PC-9 (cell line): ENCODE measurements around the gene SDK1. TPM values are rescaled to one million over a fixed set of nuclear protein-coding genes. Genes with fewer than 3 reads are reported as not detected.

ENCODE experiments used
- BruUV-seq: library from RNA; stranded (reverse); fragments of 400-500 nt; replicated peaks from 2 replicates; lab custom pipeline; 2021; lab: Mats Ljungman, UMichigan
- CTCF ChIA-PET: fragments of 300-600 bp; sonication (Branson Sonifier 250); formaldehyde crosslinking; loops from one replicate; lab custom pipeline; 2022; ENCODE audit warnings: antibody characterized with exemption; lab: Charles Lee
- POLR2A ChIA-PET: fragments of 300-600 bp; sonication (Branson Sonifier 250); formaldehyde crosslinking; loops from one replicate; lab custom pipeline; 2022; ENCODE audit warnings: antibody characterized with exemption; ENCODE audit not compliant: unreplicated experiment; lab: Charles Lee
- DNase-seq, 2 experiments: peaks; one replicate each; pipeline versions ENCODE4 v3.0.0 to v3.0.0-alpha.2; 2015 to 2022; ENCODE audit warnings: mixed read lengths in 1 of 2
- H2AFZ ChIP-seq: fragments of 200-600 bp; sonication (generic); 2 replicates; pipeline ENCODE4 v1.8.1; 2017; ENCODE audit warnings: antibody characterized with exemption
- H3F3A ChIP-seq: fragments of 200-600 bp; sonication (generic); 2 replicates; pipeline ENCODE4 v1.8.1; 2017; ENCODE audit warnings: antibody characterized with exemption, mild to moderate bottlenecking, low read depth; ENCODE audit not compliant: insufficient read depth
- H3K27ac ChIP-seq: fragments of 200-600 bp; sonication (generic); 2 replicates; pipeline ENCODE4 v1.6.1; 2016; ENCODE audit warnings: mixed run types
- H3K27me3 ChIP-seq: fragments of 200-600 bp; sonication (generic); 2 replicates; pipeline ENCODE4 v1.6.1; 2016; ENCODE audit warnings: low read depth, mixed run types; ENCODE audit not compliant: insufficient read depth
- H3K36me3 ChIP-seq: fragments of 200-600 bp; sonication (generic); 2 replicates; pipeline ENCODE4 v1.6.1; 2016; ENCODE audit warnings: low read depth, mixed run types
- H3K4me1 ChIP-seq: fragments of 200-600 bp; sonication (generic); replicated peaks from 2 replicates; pipeline ENCODE4 v1.6.1; 2016; ENCODE audit warnings: mixed run types; ENCODE audit not compliant: insufficient read depth
- H3K4me2 ChIP-seq: fragments of 200-600 bp; sonication (generic); 2 replicates; pipeline ENCODE4 v1.6.1; 2017; ENCODE audit warnings: mixed run types
- H3K4me3 ChIP-seq: fragments of 200-600 bp; sonication (generic); 2 replicates; pipeline ENCODE4 v1.6.1; 2016; ENCODE audit warnings: mixed run types
- H3K79me2 ChIP-seq: fragments of 200-600 bp; sonication (generic); 2 replicates; pipeline ENCODE4 v1.6.1; 2017; ENCODE audit warnings: low read depth, mixed run types
- H3K9me2 ChIP-seq: fragments of 200-600 bp; sonication (generic); 2 replicates; pipeline ENCODE4 v1.8.1; 2017; ENCODE audit warnings: mild to moderate bottlenecking; ENCODE audit not compliant: insufficient read depth
- H3K9me3 ChIP-seq: fragments of 200-600 bp; sonication (generic); 2 replicates; pipeline ENCODE4 v1.8.1; 2016; ENCODE audit warnings: low read depth; ENCODE audit not compliant: insufficient read depth
- H4K20me1 ChIP-seq: fragments of 200-600 bp; sonication (generic); 2 replicates; pipeline ENCODE4 v1.8.1; 2017; ENCODE audit not compliant: insufficient read depth
- EZH2 ChIP-seq: fragments of 200-600 bp; sonication (generic); IDR thresholded peaks from 2 replicates; pipeline ENCODE4 v1.8.0; 2017; ENCODE audit warnings: antibody characterized with exemption, low read depth
- intact Hi-C: fragments of 100-400 bp; cut with micrococcal nuclease; formaldehyde crosslinking; loops from one replicate; pipeline ENCODE4 v1.10.0; 2022; ENCODE audit not compliant: unreplicated experiment
- total RNA-seq: library from RNA; stranded (reverse); gene quantifications from 2 replicates; pipeline ENCODE4 v1.2.3, GENCODE V29; 2021
- TF ChIP-seq, protein P1 (sequence below): fragments of 200-600 bp; sonication (generic); conservative IDR thresholded peaks from 2 replicates; pipeline ENCODE4 v1.6.1; 2017; ENCODE audit warnings: mixed run types, antibody characterized with exemption, mild to moderate bottlenecking, moderate library complexity

SDK1 gene
- total RNA-seq, 1 experiment from 2014 or later, result not detected

DNA sequence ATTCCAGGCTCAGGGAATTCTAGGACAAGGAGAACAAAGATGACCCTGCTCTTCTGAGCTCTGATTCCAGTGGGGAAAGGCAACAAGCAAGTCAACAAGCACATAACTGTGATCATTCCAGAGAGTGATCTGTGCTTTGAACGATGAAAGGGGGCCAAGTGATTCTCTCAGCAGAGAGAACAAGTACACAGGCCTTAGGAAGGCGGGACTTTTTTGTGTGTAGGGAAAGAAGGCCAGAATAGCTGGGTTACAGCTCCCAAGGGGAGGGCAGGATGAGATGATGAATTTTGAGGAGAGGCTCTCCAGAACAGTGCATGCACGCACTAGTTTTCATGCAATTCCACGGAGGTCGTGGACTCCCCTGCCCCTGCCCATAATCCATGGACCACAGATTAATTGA lies 565.2 kb downstream of the SDK1 start:
- TF ChIP-seq, protein P1, sequence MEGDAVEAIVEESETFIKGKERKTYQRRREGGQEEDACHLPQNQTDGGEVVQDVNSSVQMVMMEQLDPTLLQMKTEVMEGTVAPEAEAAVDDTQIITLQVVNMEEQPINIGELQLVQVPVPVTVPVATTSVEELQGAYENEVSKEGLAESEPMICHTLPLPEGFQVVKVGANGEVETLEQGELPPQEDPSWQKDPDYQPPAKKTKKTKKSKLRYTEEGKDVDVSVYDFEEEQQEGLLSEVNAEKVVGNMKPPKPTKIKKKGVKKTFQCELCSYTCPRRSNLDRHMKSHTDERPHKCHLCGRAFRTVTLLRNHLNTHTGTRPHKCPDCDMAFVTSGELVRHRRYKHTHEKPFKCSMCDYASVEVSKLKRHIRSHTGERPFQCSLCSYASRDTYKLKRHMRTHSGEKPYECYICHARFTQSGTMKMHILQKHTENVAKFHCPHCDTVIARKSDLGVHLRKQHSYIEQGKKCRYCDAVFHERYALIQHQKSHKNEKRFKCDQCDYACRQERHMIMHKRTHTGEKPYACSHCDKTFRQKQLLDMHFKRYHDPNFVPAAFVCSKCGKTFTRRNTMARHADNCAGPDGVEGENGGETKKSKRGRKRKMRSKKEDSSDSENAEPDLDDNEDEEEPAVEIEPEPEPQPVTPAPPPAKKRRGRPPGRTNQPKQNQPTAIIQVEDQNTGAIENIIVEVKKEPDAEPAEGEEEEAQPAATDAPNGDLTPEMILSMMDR, result no peak
- TF ChIP-seq EZH2, result no peak
- H3K36me3 ChIP-seq, result no peaks in the 10 kb centered on the region
- no peak overlapping the region for H3K4me3 ChIP-seq
- H3K79me2 ChIP-seq, result no peaks in the 10 kb centered on the region
- peaks cover 72% of the 10 kb centered on the region for H3K27me3 ChIP-seq
- CTCF ChIA-PET, result no interaction called here
- BruUV-seq, result no TSS peak
- intact Hi-C loops, result no loop called here
- no peaks in the 10 kb centered on the region for H4K20me1 ChIP-seq
- H3K4me2 ChIP-seq, result no peak overlapping the region
- H3F3A ChIP-seq, result no peaks in the 10 kb centered on the region
- POLR2A ChIA-PET, result no interaction called here
- no peak overlapping the region for H2AFZ ChIP-seq
- no peak overlapping the region for H3K27ac ChIP-seq
- peaks cover 3% of the 10 kb centered on the region; the same call in 1 of the 2 replicates for H3K9me3 ChIP-seq
- no peaks in the 10 kb centered on the region for H3K9me2 ChIP-seq
- DNase-seq, result no peak
- no peaks in the 10 kb centered on the region for H3K4me1 ChIP-seq

DNA sequence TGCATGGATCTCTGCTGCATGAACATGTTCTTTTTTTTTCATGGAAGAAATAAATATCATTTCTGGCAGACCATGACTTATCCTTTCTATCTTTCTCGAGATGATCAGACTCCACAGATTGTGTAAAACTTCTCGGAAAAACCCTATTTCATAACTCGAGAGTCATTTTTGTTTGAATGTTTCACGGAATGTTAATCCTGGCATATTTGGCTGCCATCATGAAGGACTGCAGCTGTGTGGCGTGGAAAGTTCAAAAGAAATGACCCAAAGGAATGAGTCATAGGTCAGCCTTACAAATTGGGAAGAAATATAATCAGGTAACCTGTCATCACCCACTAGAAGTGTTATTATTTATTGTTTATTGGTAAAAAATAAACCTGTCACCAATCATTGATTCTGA lies 566.8 kb downstream of the SDK1 start:
- H3K4me2 ChIP-seq, result no peak overlapping the region
- no peak overlapping the region for H3K4me3 ChIP-seq
- no peak overlapping the region for H3K27ac ChIP-seq
- no peaks in the 10 kb centered on the region for H3K36me3 ChIP-seq
- H3K9me3 ChIP-seq, result peaks cover 3% of the 10 kb centered on the region; the same call in 1 of the 2 replicates
- ChIA-PET POLR2A (no interaction called here), CTCF (interaction anchor here (0.6 kb wide), 1 partner anchor 14 kb away, joined by 3 read pairs; no protein-coding TSS in a partner anchor)
- H3K27me3 ChIP-seq, result peaks cover 56% of the 10 kb centered on the region
- no peak overlapping the region for H2AFZ ChIP-seq
- H3K79me2 ChIP-seq, result no peaks in the 10 kb centered on the region
- no peaks in the 10 kb centered on the region for H3K9me2 ChIP-seq
- TF ChIP-seq, protein P1, result no peak
- no peak for TF ChIP-seq EZH2
- DNase-seq, result no peak
- BruUV-seq, result no TSS peak
- H4K20me1 ChIP-seq, result no peaks in the 10 kb centered on the region
- no peaks in the 10 kb centered on the region for H3K4me1 ChIP-seq
- intact Hi-C loops, result no loop called here
- H3F3A ChIP-seq, result no peaks in the 10 kb centered on the region

DNA sequence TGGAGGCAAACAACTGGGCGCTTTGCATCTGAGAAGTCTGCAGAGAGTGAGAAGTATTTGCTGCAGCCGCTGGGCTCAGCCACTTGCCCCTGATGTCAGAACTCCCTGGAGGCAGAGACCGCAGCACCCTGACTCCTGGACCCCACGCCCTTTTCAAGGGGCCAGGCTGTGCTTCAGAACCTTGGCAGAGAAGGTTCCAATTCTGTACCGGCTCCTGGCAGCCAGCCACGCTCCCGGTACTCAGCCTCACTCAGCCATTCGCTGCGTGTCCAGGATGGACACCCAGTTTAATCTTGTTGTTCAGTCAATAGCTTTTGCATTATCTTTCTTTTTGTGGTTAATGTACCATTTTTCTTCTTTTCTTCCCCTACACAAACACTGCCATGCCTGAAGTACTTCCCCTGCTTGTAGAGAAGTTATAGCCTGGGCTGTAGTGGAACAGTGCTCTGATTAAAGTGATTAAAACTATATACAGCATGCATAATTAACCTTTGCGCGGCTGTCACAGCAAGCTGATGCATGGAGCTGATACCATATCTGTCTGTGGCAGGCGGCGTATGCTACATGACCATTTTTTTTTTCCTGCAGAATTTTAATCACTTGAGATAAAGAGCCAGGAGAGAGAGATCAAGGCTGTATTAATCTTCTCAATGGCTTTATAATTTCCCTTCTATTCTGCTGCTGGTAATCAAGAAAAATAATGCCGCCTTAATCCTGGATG lies 578.5 kb downstream of the SDK1 start:
- ChIA-PET CTCF (no interaction called here), POLR2A (no interaction called here)
- Histone ChIP-seq H3K4me3 (no peak overlapping the region), H3K36me3 (no peaks in the 10 kb centered on the region), H3K9me2 (no peaks in the 10 kb centered on the region), H3K4me1 (no peaks in the 10 kb centered on the region), H3K79me2 (no peaks in the 10 kb centered on the region), H2AFZ (no peak overlapping the region), H3K9me3 (no peaks in the 10 kb centered on the region), H4K20me1 (no peaks in the 10 kb centered on the region), H3F3A (no peaks in the 10 kb centered on the region), H3K27me3 (peaks cover 65% of the 10 kb centered on the region), H3K27ac (no peak overlapping the region), H3K4me2 (no peak overlapping the region)
- DNase-seq, result no peak
- TF ChIP-seq, protein P1, result no peak
- TF ChIP-seq EZH2, result no peak
- intact Hi-C loops, result no loop called here
- BruUV-seq, result no TSS peak
